GM03348 (cell line): ENCODE data around the gene GATAD2A.
A peak's percentile ranks its signal among the peaks of the same experiment; 100 is the strongest.

Experiments
- DNase-seq: peaks from one replicate; pipeline ENCODE4 v3.0.0; 2012; ENCODE audit warnings: low spot score

Gene GATAD2A

GRCh38 chr19:19532806-19533701 lies 127.6 kb downstream of the GATAD2A start:
- DNase-seq, result no peak

GRCh38 chr19:19533841-19534240 lies 128.4 kb downstream of the GATAD2A start:
- no peak for DNase-seq

- no peak for DNase-seq
These were observed 129.2 kb downstream of the GATAD2A start for GRCh38 chr19:19534556-19535265.

GRCh38 chr19:19535311-19536191 lies 130.1 kb downstream of the GATAD2A start:
- no peak for DNase-seq

GRCh38 chr19:19537075-19538048 lies 131.9 kb downstream of the GATAD2A start:
- peak; percentile 42 for DNase-seq

GRCh38 chr19:19538061-19538784 lies 132.7 kb downstream of the GATAD2A start, which contains the start of gene CILP2:
Gene CILP2 (plus strand): TSS chr19:19538265. CDS start chr19:19538350, 85 bp downstream.
- DNase-seq, result peak; percentile 84

GRCh38 chr19:19538785-19539166 lies 133.3 kb downstream of the GATAD2A start:
- DNase-seq, result no peak

- DNase-seq, result no peak
These were observed 134.2 kb downstream of the GATAD2A start for GRCh38 chr19:19539698-19540063.

GRCh38 chr19:19540064-19540714 lies 134.7 kb downstream of the GATAD2A start:
- DNase-seq, result peak; percentile 85

- peak; percentile 80 for DNase-seq
These were observed 135.4 kb downstream of the GATAD2A start for GRCh38 chr19:19540715-19541515.

- no peak for DNase-seq
These were observed 136.1 kb downstream of the GATAD2A start for GRCh38 chr19:19541616-19542015.

GRCh38 chr19:19542507-19542906 lies 137.0 kb downstream of the GATAD2A start:
- no peak for DNase-seq

- DNase-seq, result no peak
These were observed 137.6 kb downstream of the GATAD2A start for GRCh38 chr19:19543101-19543500.

GRCh38 chr19:19543640-19544039 lies 138.2 kb downstream of the GATAD2A start:
- no peak for DNase-seq

GRCh38 chr19:19544257-19544953 lies 138.9 kb downstream of the GATAD2A start:
- DNase-seq, result no peak

GRCh38 chr19:19544954-19545591 lies 139.6 kb downstream of the GATAD2A start:
- DNase-seq, result no peak

- no peak for DNase-seq
These were observed 140.2 kb downstream of the GATAD2A start for GRCh38 chr19:19545707-19546106.

- DNase-seq, result no peak
These were observed 141.3 kb downstream of the GATAD2A start for GRCh38 chr19:19546751-19547162.
